DMS 273 treated with DMSO at 0.1 percent for 48 hours (cell line): ENCODE data around the gene ARHGAP35.

ENCODE experiments used
- DNase-seq: peaks from one replicate; lab custom pipeline; 2025; lab: John Stamatoyannopoulos, UW

The ARHGAP35 gene

GRCh38 chr19:46904114-46905060 lies 43.6 kb downstream of the ARHGAP35 start:
- no peak for DNase-seq

- DNase-seq: no peak
Measured at GRCh38 chr19:46906221-46906620, 45.4 kb downstream of the ARHGAP35 start.

- DNase-seq: no peak
Measured at GRCh38 chr19:46907880-46908279, 47.1 kb downstream of the ARHGAP35 start.

- no peak for DNase-seq
Measured at GRCh38 chr19:46909356-46909755, 48.6 kb downstream of the ARHGAP35 start.
